H1 (cell line): ENCODE measurements around the gene DCTN2. TPM values are rescaled to one million over a fixed set of nuclear protein-coding genes. Genes with fewer than 3 reads are reported as not detected.

Source experiments
- CTCF ChIA-PET: fragments of 300-600 bp; sonication (Branson Sonifier 250); formaldehyde crosslinking; loops from one replicate; lab custom pipeline; 2021; ENCODE audit not compliant: partially characterized antibody; lab: Charles Lee
- POLR2A ChIA-PET: fragments of 300-600 bp; sonication (Branson Sonifier 250); formaldehyde crosslinking; loops from one replicate; lab custom pipeline; 2021; ENCODE audit warnings: inconsistent platforms; ENCODE audit not compliant: partially characterized antibody; lab: Charles Lee
- DNase-seq, 2 experiments: peaks; one replicate each; pipeline versions ENCODE4 v3.0.0 to v3.0.0-alpha.2; 2010 to 2022; ENCODE audit warnings: low spot score in 2 of 2, low read depth in 1 of 2, mixed read lengths in 1 of 2
- FAIRE-seq: peaks from 2 replicates; lab custom pipeline; 2011; peaks lifted over from hg19 to GRCh38; lab: Jason Lieb, UNC
- H2AFZ ChIP-seq: 2 replicates; pipeline ENCODE4 v1.8.1; 2012; ENCODE audit warnings: low read length, inconsistent platforms
- H2AK5ac ChIP-seq: 2 replicates; pipeline ENCODE4 v1.6.1; 2013; ENCODE audit warnings: low read depth, low read length
- H2BK120ac ChIP-seq: replicated peaks from 2 replicates; pipeline ENCODE3; 2013; ENCODE audit warnings: low read depth, low read length, inconsistent platforms
- H2BK12ac ChIP-seq: 2 replicates; pipeline ENCODE4 v1.6.1; 2013; ENCODE audit warnings: low read depth, low read length
- H2BK15ac ChIP-seq: 2 replicates; pipeline ENCODE4 v1.6.1; 2013; ENCODE audit warnings: low read length
- H2BK20ac ChIP-seq: 2 replicates; pipeline ENCODE4 v1.6.1; 2013; ENCODE audit warnings: low read length
- H2BK5ac ChIP-seq: 2 replicates; pipeline ENCODE4 v1.6.1; 2013; ENCODE audit warnings: low read depth, low read length
- H3K14ac ChIP-seq: 2 replicates; pipeline ENCODE4 v1.6.1; 2013; ENCODE audit warnings: inconsistent platforms; ENCODE audit not compliant: insufficient read length
- H3K18ac ChIP-seq: 2 replicates; pipeline ENCODE4 v1.6.1; 2013; ENCODE audit warnings: low read length; ENCODE audit errors: extremely low read depth
- H3K23ac ChIP-seq: 2 replicates; pipeline ENCODE4 v1.6.1; 2013; ENCODE audit warnings: inconsistent platforms; ENCODE audit not compliant: insufficient read length
- H3K23me2 ChIP-seq: 2 replicates; pipeline ENCODE4 v1.6.1; 2013; ENCODE audit warnings: low read depth, low read length
- H3K27ac ChIP-seq: 2 replicates; pipeline ENCODE4 v1.6.1; 2011; ENCODE audit warnings: low read depth, low read length, inconsistent platforms
- H3K27me3 ChIP-seq, 4 experiments: replicated peaks in 1 of 4; 1 replicate in 1 of 4; 2 replicates in 3 of 4; pipeline versions ENCODE4 v1.6.1 to v1.8.1; 2011 to 2013; ENCODE audit warnings: low read length in 3 of 4, mild to moderate bottlenecking in 3 of 4, inconsistent platforms in 2 of 4, mixed read lengths in 2 of 4, moderate library complexity in 1 of 4; ENCODE audit not compliant: control insufficient read depth in 3 of 4, insufficient read depth in 3 of 4; ENCODE audit errors: extremely low read depth in 1 of 4
- H3K36me3 ChIP-seq, 4 experiments: 2 replicates each; pipeline versions ENCODE4 v1.6.1 to v1.8.1; 2011 to 2013; ENCODE audit warnings: mild to moderate bottlenecking in 4 of 4, low read length in 3 of 4, moderate library complexity in 2 of 4, control low read depth in 1 of 4, inconsistent platforms in 1 of 4; ENCODE audit not compliant: insufficient read depth in 4 of 4, control insufficient read depth in 2 of 4
- H3K4ac ChIP-seq: replicated peaks from 2 replicates; pipeline ENCODE3; 2013; ENCODE audit warnings: low read length, low read depth, mixed read lengths, inconsistent platforms; ENCODE audit not compliant: insufficient read length
- H3K4me1 ChIP-seq, 4 experiments: replicated peaks in 1 of 4; 1 replicate in 1 of 4; 2 replicates in 3 of 4; pipeline versions ENCODE4 v1.6.1 to v1.8.1; 2011 to 2013; ENCODE audit warnings: low read length in 3 of 4, inconsistent platforms in 2 of 4, mixed read lengths in 1 of 4; ENCODE audit not compliant: insufficient read depth in 4 of 4, control insufficient read depth in 3 of 4
- H3K4me2 ChIP-seq, 2 experiments: 2 replicates each; pipeline versions ENCODE4 v1.6.1 to v1.8.1; 2011 to 2013; ENCODE audit warnings: low read depth in 2 of 2, low read length in 2 of 2, control low read depth in 1 of 2, inconsistent platforms in 1 of 2, mild to moderate bottlenecking in 1 of 2; ENCODE audit not compliant: insufficient read depth in 1 of 2
- H3K4me3 ChIP-seq, 4 experiments: fragments of 200-600, 300-600 bp in 1 of 4; sonication (generic), shearing (Covaris generic), sonication (Bioruptor Twin) in 1 of 4; 2 replicates each; pipeline versions ENCODE4 v1.5.1 to v1.8.1; 2011 to 2016; ENCODE audit warnings: low read length in 4 of 4, low read depth in 3 of 4, control low read depth in 2 of 4, inconsistent platforms in 2 of 4, mild to moderate bottlenecking in 2 of 4, mixed read lengths in 1 of 4, moderate library complexity in 1 of 4; ENCODE audit not compliant: insufficient read depth in 2 of 4; ENCODE audit errors: extremely low read depth in 1 of 4
- H3K56ac ChIP-seq: replicated peaks from 2 replicates; pipeline ENCODE3; 2013; ENCODE audit warnings: low read depth, mild to moderate bottlenecking, mixed read lengths, low read length, inconsistent platforms; ENCODE audit not compliant: insufficient read length
- H3K79me1 ChIP-seq: 2 replicates; pipeline ENCODE4 v1.6.1; 2013; ENCODE audit warnings: low read depth, low read length, control low read depth
- H3K79me2 ChIP-seq, 2 experiments: 2 replicates each; pipeline versions ENCODE4 v1.6.1 to v1.8.1; 2012 to 2013; ENCODE audit warnings: low read length in 2 of 2, mild to moderate bottlenecking in 2 of 2, inconsistent platforms in 1 of 2; ENCODE audit not compliant: insufficient read depth in 2 of 2, control insufficient read depth in 1 of 2
- H3K9ac ChIP-seq, 4 experiments: replicated peaks in 1 of 4; 1 replicate in 1 of 4; 2 replicates in 3 of 4; pipeline versions ENCODE4 v1.6.1 to v1.8.1; 2011 to 2013; ENCODE audit warnings: low read depth in 3 of 4, low read length in 3 of 4, control low read depth in 2 of 4, mild to moderate bottlenecking in 2 of 4, moderate library complexity in 2 of 4, inconsistent platforms in 1 of 4; ENCODE audit errors: extremely low read depth in 1 of 4
- H3K9me3 ChIP-seq, 2 experiments: 2 replicates each; pipeline versions ENCODE4 v1.6.1 to v1.8.1; 2012 to 2013; ENCODE audit warnings: mild to moderate bottlenecking in 2 of 2, moderate library complexity in 2 of 2, control low read depth in 1 of 2, inconsistent platforms in 1 of 2, low read depth in 1 of 2, low read length in 1 of 2, mixed read lengths in 1 of 2; ENCODE audit not compliant: insufficient read depth in 2 of 2
- H4K20me1 ChIP-seq, 2 experiments: replicated peaks in 1 of 2; 2 replicates each; pipeline versions ENCODE3 to v1.8.1; 2011 to 2013; ENCODE audit warnings: inconsistent platforms in 2 of 2, low read length in 2 of 2, mild to moderate bottlenecking in 1 of 2; ENCODE audit not compliant: insufficient read depth in 2 of 2, control insufficient read depth in 1 of 2
- H4K5ac ChIP-seq: 2 replicates; pipeline ENCODE4 v1.6.1; 2013; ENCODE audit warnings: low read length, low read depth, mixed read lengths, inconsistent platforms; ENCODE audit not compliant: insufficient read length
- H4K8ac ChIP-seq: 2 replicates; pipeline ENCODE4 v1.8.0; 2013; ENCODE audit warnings: mild to moderate bottlenecking, moderate library complexity, low read length, inconsistent platforms; ENCODE audit not compliant: insufficient read depth; ENCODE audit errors: extremely low read depth
- H4K91ac ChIP-seq: replicated peaks from 2 replicates; pipeline ENCODE3; 2013; ENCODE audit warnings: low read length, mixed read lengths, inconsistent platforms; ENCODE audit not compliant: insufficient read length
- BACH1 ChIP-seq: IDR thresholded peaks from 2 replicates; pipeline ENCODE4 v1.6.1; 2012; ENCODE audit warnings: low read length, improper control_type of control experiment
- CBX8 ChIP-seq: fragments of 300-800, 300-1000 bp; sonication (generic); IDR thresholded peaks from 2 replicates; pipeline ENCODE4 v1.7.1; 2016; ENCODE audit warnings: low read depth, low read length, borderline replicate concordance
- CHD1 ChIP-seq: IDR thresholded peaks from 2 replicates; pipeline ENCODE4 v1.6.1; 2012; ENCODE audit warnings: low read depth, low read length, improper control_type of control experiment
- EP300 ChIP-seq, 2 experiments: IDR thresholded peaks; 1 replicate in 1 of 2; 2 replicates in 1 of 2; pipeline ENCODE4 v1.6.1; 2011 to 2012; ENCODE audit warnings: low read depth in 2 of 2, low read length in 2 of 2, mild to moderate bottlenecking in 2 of 2, borderline replicate concordance in 1 of 2, inconsistent platforms in 1 of 2, moderate library complexity in 1 of 2
- FOSL1 ChIP-seq: IDR thresholded peaks from 2 replicates; pipeline ENCODE4 v1.6.1; 2011; ENCODE audit warnings: mild to moderate bottlenecking, low read depth, low read length, moderate library complexity; ENCODE audit not compliant: insufficient read depth
- GABPA ChIP-seq: IDR thresholded peaks from 2 replicates; pipeline ENCODE4 v1.6.1; 2011; ENCODE audit warnings: mild to moderate bottlenecking, low read length, moderate library complexity, borderline replicate concordance; ENCODE audit not compliant: insufficient read depth
- GTF2F1 ChIP-seq: IDR thresholded peaks from 2 replicates; pipeline ENCODE4 v1.6.1; 2012; ENCODE audit warnings: low read depth, low read length, improper control_type of control experiment, borderline replicate concordance
- KDM1A ChIP-seq: fragments of 200-600, 300-600 bp; sonication (generic); IDR thresholded peaks from 2 replicates; pipeline ENCODE4 v1.7.1; 2016; ENCODE audit warnings: mild to moderate bottlenecking, low read length, borderline replicate concordance
- MAFK ChIP-seq: IDR thresholded peaks from 2 replicates; pipeline ENCODE4 v1.6.1; 2012; ENCODE audit warnings: low read depth, mild to moderate bottlenecking, improper control_type of control experiment, low read length
- PHF8 ChIP-seq: fragments of 200-600 bp; sonication (generic); conservative IDR thresholded peaks from 2 replicates; pipeline ENCODE4 v1.7.1; 2012; ENCODE audit warnings: low read depth, mild to moderate bottlenecking, inconsistent platforms, low read length, moderate library complexity
- RXRA ChIP-seq: IDR thresholded peaks from 2 replicates; pipeline ENCODE4 v1.6.1; 2011; ENCODE audit warnings: low read depth, mild to moderate bottlenecking, low read length, moderate library complexity; ENCODE audit not compliant: insufficient read depth
- SIX5 ChIP-seq: IDR thresholded peaks from 2 replicates; pipeline ENCODE4 v1.6.1; 2011; ENCODE audit warnings: mild to moderate bottlenecking, low read depth, low read length
- SP4 ChIP-seq: IDR thresholded peaks from 2 replicates; pipeline ENCODE4 v1.6.1; 2012; ENCODE audit warnings: low read length, inconsistent platforms
- TEAD4 ChIP-seq: IDR thresholded peaks from 2 replicates; pipeline ENCODE4 v1.6.1; 2012; ENCODE audit warnings: low read depth, low read length, inconsistent platforms, mixed read lengths
- WGBS, 2 experiments: shearing (Covaris generic) in 1 of 2; methylation state at CpG; one replicate each; pipeline versions ENCODE4 v1.1.6 to v1.1.7; 2013 to 2015; ENCODE audit warnings: low lambda C conversion rate in 2 of 2, mixed read lengths in 2 of 2, inconsistent platforms in 1 of 2, low coverage in 1 of 2, missing lambda C conversion rate in 1 of 2; ENCODE audit not compliant: insufficient replicate concordance in 2 of 2, insufficient coverage in 1 of 2, insufficient read length in 1 of 2; ENCODE audit errors: extremely low coverage in 1 of 2, missing lambda C conversion rate in 1 of 2; 5-methylcytosine and 5-hydroxymethylcytosine counted together
- polyA plus RNA-seq, 7 experiments: library from polyadenylated mRNA; depleted of rRNA in 3 of 7; stranded (reverse) in 5 of 7; unstranded in 2 of 7; fragments of >200 nt in 5 of 7; fragments of 200-250 nt in 2 of 7; gene quantifications; 1 replicate in 5 of 7; 2 replicates in 1 of 7; 4 replicates in 1 of 7; pipeline versions ENCODE4 v1.2.1 to v1.2.3, GENCODE V29; 2011 to 2013; ENCODE audit warnings: missing spikeins in 2 of 7, mixed read lengths in 2 of 7
- total RNA-seq: library from RNA; stranded (reverse); fragmentation: NEBNext Ultra II Directional; extraction: Animal tissue kit (Norgen Biotek cat#: 25700); gene quantifications from 2 replicates; pipeline ENCODE4 v1.2.1, GENCODE V29; 2021

DCTN2 gene
- total and polyA plus RNA-seq, 2 of the 8 experiments (the other 6 are each of a cell fraction or from before 2014, with no cell fraction given) = 90.3 to 91.9 TPM

DNA sequence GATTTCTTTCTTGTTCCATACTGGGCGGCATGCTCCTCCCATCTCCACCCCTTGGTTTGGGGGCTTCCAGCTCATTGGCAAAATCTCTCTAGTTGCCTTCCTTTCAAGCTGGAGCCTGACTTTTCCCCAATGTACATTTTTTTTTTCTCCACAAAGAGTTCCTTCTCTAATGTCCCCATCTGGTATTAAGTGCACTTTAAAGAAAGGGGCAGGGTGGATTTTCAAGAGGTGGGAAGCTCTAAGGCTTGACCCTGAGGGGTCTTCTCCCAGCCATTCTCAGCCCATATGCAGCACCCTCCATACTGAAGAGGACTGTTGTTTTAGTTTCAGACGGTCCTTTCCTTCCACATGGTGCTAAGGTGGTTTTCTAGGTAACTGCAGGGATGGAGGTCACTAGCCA is 38.2 kb upstream of the DCTN2 start:
- H2BK15ac ChIP-seq = no peak overlapping the region
- H2BK20ac ChIP-seq = no peak overlapping the region
- H3K79me2 ChIP-seq = no peaks in the 10 kb centered on the region
- H4K5ac ChIP-seq = no peak overlapping the region
- H3K4me1 ChIP-seq = peaks cover 0 to under 1% (median 0%) of the 10 kb centered on the region in 4 experiments; a peak in 1 of 7 replicates
- H3K36me3 ChIP-seq = peaks cover 7 to 31% (median 11%) of the 10 kb centered on the region in 4 experiments; a peak in 7 of 8 replicates
- H3K27ac ChIP-seq = no peak overlapping the region
- ChIA-PET CTCF (interaction anchor here (0.6 to 7.8 kb wide), 12 partner anchors 10 to 1847 kb away, joined by 3 to 201 read pairs (median 24); partner anchors contain the start of genes ARHGEF25, B4GALNT1 and TSPAN31), POLR2A (interaction anchor here (0.7 to 1.5 kb wide), 6 partner anchors 11 to 40 kb away, joined by 3 to 6 read pairs (median 4); no protein-coding TSS in a partner anchor)
- TF ChIP-seq SP4 = no peak
- TF ChIP-seq RXRA = no peak
- no peak for TF ChIP-seq BACH1
- TF ChIP-seq SIX5 = no peak
- TF ChIP-seq KDM1A = no peak
- TF ChIP-seq GABPA = no peak
- TF ChIP-seq MAFK = no peak
- TF ChIP-seq GTF2F1 = no peak
- TF ChIP-seq FOSL1 = no peak
- TF ChIP-seq CBX8 = no peak
- no peak for TF ChIP-seq CHD1
- no peak for TF ChIP-seq PHF8
- TF ChIP-seq EP300 (IDR thresholded peaks at IDR 0.05; ENCODE audit: borderline replicate concordance in 1 of 2, low read depth in 2 of 2, low read length in 2 of 2) = no peak
- no peak for TF ChIP-seq TEAD4
- H3K9ac ChIP-seq = no peak overlapping the region
- H4K8ac ChIP-seq = no peak overlapping the region
- peaks cover 3 to 4% of the 10 kb centered on the region in 2 experiments for H4K20me1 ChIP-seq
- no peak overlapping the region for H3K4me2 ChIP-seq
- FAIRE-seq = no peak
- no peak overlapping the region for H3K14ac ChIP-seq
- H3K23ac ChIP-seq = no peak overlapping the region
- no peak for DNase-seq
- no peak overlapping the region for H4K91ac ChIP-seq
- no peaks in the 10 kb centered on the region for H3K23me2 ChIP-seq
- H2BK5ac ChIP-seq = no peak overlapping the region
- no peak overlapping the region for H2AK5ac ChIP-seq
- no peak overlapping the region for H2AFZ ChIP-seq
- H3K4ac ChIP-seq = no peak overlapping the region
- H3K9me3 ChIP-seq = no peaks in the 10 kb centered on the region
- no peaks in the 10 kb centered on the region for H3K79me1 ChIP-seq
- no peaks in the 10 kb centered on the region for H3K27me3 ChIP-seq
- H3K56ac ChIP-seq = no peak overlapping the region
- WGBS, 2 experiments = 90% methylated on average over 2 of the region's 2 CpGs; no CpG with 5 or more reads in 1 of the 2 experiments
- H2BK120ac ChIP-seq = no peak overlapping the region
- H2BK12ac ChIP-seq = no peak overlapping the region
- no peak overlapping the region for H3K4me3 ChIP-seq
- H3K18ac ChIP-seq = no peak overlapping the region
